ENCODE results near the gene KCNQ1.

The KCNQ1 gene

GRCh38 chr11:2508793-2509192 lies 64.0 kb downstream of the KCNQ1 start:
- no peak for DNase-seq (ENCODE audit: low read depth)

GRCh38 chr11:2509481-2510001 lies 64.7 kb downstream of the KCNQ1 start:
- DNase-seq (ENCODE audit: low read depth) = no peak

- DNase-seq (ENCODE audit: low read depth) = no peak
Measured at GRCh38 chr11:2510626-2511402, 66.0 kb downstream of the KCNQ1 start.

GRCh38 chr11:2511421-2512369 lies 66.9 kb downstream of the KCNQ1 start:
- no peak for DNase-seq (ENCODE audit: low read depth)

- DNase-seq (ENCODE audit: low read depth) = no peak
Measured at GRCh38 chr11:2512431-2513407, 67.9 kb downstream of the KCNQ1 start.

- no peak for DNase-seq (ENCODE audit: low read depth)
Measured at GRCh38 chr11:2513441-2513840, 68.6 kb downstream of the KCNQ1 start.

- no peak for DNase-seq (ENCODE audit: low read depth)
Measured at GRCh38 chr11:2515401-2516275, 70.8 kb downstream of the KCNQ1 start.

- no peak for DNase-seq (ENCODE audit: low read depth)
Measured at GRCh38 chr11:2516276-2517015, 71.6 kb downstream of the KCNQ1 start.

GRCh38 chr11:2517016-2517385 lies 72.2 kb downstream of the KCNQ1 start:
- no peak for DNase-seq (ENCODE audit: low read depth)

GRCh38 chr11:2517386-2518064 lies 72.7 kb downstream of the KCNQ1 start:
- no peak for DNase-seq (ENCODE audit: low read depth)

GRCh38 chr11:2518111-2518982 lies 73.5 kb downstream of the KCNQ1 start:
- no peak for DNase-seq (ENCODE audit: low read depth)

- no peak for DNase-seq (ENCODE audit: low read depth)
Measured at GRCh38 chr11:2518983-2519340, 74.2 kb downstream of the KCNQ1 start.

GRCh38 chr11:2519517-2519861 lies 74.7 kb downstream of the KCNQ1 start:
- no peak for DNase-seq (ENCODE audit: low read depth)

GRCh38 chr11:2519862-2520735 lies 75.3 kb downstream of the KCNQ1 start:
- no peak for DNase-seq (ENCODE audit: low read depth)

GRCh38 chr11:2520736-2521035 lies 75.9 kb downstream of the KCNQ1 start:
- DNase-seq (ENCODE audit: low read depth) = no peak

GRCh38 chr11:2521081-2521732 lies 76.4 kb downstream of the KCNQ1 start:
- DNase-seq (ENCODE audit: low read depth) = no peak

Data from T follicular helper cell (primary cell).